ENCODE measurements around the gene ALKBH3. TPM values are rescaled to one million over a fixed set of nuclear protein-coding genes. Genes with fewer than 3 reads are reported as not detected.

The ALKBH3 gene
- total RNA-seq, 1 experiment from 2014 or later: 13.3 TPM

DNA sequence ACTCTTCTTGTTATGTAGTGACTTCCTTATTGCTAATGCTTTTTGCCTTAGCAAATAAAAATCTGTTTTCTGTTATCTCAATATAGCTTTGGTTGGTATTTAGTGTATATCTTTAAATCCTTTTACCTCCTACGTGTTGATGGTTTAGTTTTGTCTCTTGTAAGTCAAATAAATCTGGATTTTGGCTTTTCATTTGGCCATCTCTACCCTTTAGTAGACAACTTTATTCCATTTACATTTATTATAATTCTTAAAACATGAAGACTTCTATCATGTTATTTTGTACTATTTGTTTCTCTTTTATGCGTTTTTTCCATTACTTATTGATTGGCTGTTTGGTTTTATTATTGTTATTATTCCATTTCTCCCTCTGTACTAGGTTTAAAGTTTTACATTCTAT is 19.5 kb upstream of the ALKBH3 start:
- ChIA-PET POLR2A (no interaction called here), CTCF (interaction anchor here (1.0 kb wide), 1 partner anchor 84 kb away, joined by 3 read pairs; no protein-coding TSS in a partner anchor)
- Mint-ChIP-seq H3K27ac (no peak overlapping the region), H3K4me3 (no peak overlapping the region), H3K36me3 (no peaks in the 10 kb centered on the region; the same call in 1 of the 2 replicates), H3K9me3 (peaks cover 9% of the 10 kb centered on the region), H3K4me1 (no peaks in the 10 kb centered on the region), H3K27me3 (ENCODE audit: low read depth) (no peaks in the 10 kb centered on the region; the same call in 1 of the 2 replicates)
- DNase-seq (ENCODE audit: low spot score) (no peak), ATAC-seq (no peak)
- TF ChIP-seq CBFB (CRISPR knock-in tag; IDR thresholded peaks at IDR 0.05; ENCODE audit: low read depth) (no peak), HMGA2 (CRISPR knock-in tag; IDR thresholded peaks at IDR 0.05) (no peak), NR2C2 (CRISPR knock-in tag; IDR thresholded peaks at IDR 0.05) (no peak), NFE2L1 (CRISPR knock-in tag; IDR thresholded peaks at IDR 0.05) (no peak), PRRX2 (CRISPR knock-in tag; IDR thresholded peaks at IDR 0.05) (no peak), GRHL2 (CRISPR knock-in tag; IDR thresholded peaks at IDR 0.05; ENCODE audit: insufficient replicate concordance, severe bottlenecking) (no peak), ZNF219 (CRISPR knock-in tag; IDR thresholded peaks at IDR 0.05; ENCODE audit: borderline replicate concordance) (no peak), SP1 (CRISPR knock-in tag; conservative IDR thresholded peaks at IDR 0.05) (no peak)
- TF ChIP-seq, protein P1, sequence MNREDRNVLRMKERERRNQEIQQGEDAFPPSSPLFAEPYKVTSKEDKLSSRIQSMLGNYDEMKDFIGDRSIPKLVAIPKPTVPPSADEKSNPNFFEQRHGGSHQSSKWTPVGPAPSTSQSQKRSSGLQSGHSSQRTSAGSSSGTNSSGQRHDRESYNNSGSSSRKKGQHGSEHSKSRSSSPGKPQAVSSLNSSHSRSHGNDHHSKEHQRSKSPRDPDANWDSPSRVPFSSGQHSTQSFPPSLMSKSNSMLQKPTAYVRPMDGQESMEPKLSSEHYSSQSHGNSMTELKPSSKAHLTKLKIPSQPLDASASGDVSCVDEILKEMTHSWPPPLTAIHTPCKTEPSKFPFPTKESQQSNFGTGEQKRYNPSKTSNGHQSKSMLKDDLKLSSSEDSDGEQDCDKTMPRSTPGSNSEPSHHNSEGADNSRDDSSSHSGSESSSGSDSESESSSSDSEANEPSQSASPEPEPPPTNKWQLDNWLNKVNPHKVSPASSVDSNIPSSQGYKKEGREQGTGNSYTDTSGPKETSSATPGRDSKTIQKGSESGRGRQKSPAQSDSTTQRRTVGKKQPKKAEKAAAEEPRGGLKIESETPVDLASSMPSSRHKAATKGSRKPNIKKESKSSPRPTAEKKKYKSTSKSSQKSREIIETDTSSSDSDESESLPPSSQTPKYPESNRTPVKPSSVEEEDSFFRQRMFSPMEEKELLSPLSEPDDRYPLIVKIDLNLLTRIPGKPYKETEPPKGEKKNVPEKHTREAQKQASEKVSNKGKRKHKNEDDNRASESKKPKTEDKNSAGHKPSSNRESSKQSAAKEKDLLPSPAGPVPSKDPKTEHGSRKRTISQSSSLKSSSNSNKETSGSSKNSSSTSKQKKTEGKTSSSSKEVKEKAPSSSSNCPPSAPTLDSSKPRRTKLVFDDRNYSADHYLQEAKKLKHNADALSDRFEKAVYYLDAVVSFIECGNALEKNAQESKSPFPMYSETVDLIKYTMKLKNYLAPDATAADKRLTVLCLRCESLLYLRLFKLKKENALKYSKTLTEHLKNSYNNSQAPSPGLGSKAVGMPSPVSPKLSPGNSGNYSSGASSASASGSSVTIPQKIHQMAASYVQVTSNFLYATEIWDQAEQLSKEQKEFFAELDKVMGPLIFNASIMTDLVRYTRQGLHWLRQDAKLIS (CRISPR knock-in tag; IDR thresholded peaks at IDR 0.05; ENCODE audit: borderline replicate concordance): no peak
- TF ChIP-seq, protein P2, sequence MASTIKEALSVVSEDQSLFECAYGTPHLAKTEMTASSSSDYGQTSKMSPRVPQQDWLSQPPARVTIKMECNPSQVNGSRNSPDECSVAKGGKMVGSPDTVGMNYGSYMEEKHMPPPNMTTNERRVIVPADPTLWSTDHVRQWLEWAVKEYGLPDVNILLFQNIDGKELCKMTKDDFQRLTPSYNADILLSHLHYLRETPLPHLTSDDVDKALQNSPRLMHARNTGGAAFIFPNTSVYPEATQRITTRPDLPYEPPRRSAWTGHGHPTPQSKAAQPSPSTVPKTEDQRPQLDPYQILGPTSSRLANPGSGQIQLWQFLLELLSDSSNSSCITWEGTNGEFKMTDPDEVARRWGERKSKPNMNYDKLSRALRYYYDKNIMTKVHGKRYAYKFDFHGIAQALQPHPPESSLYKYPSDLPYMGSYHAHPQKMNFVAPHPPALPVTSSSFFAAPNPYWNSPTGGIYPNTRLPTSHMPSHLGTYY (CRISPR knock-in tag; IDR thresholded peaks at IDR 0.05): no peak
- TF ChIP-seq, protein P3, sequence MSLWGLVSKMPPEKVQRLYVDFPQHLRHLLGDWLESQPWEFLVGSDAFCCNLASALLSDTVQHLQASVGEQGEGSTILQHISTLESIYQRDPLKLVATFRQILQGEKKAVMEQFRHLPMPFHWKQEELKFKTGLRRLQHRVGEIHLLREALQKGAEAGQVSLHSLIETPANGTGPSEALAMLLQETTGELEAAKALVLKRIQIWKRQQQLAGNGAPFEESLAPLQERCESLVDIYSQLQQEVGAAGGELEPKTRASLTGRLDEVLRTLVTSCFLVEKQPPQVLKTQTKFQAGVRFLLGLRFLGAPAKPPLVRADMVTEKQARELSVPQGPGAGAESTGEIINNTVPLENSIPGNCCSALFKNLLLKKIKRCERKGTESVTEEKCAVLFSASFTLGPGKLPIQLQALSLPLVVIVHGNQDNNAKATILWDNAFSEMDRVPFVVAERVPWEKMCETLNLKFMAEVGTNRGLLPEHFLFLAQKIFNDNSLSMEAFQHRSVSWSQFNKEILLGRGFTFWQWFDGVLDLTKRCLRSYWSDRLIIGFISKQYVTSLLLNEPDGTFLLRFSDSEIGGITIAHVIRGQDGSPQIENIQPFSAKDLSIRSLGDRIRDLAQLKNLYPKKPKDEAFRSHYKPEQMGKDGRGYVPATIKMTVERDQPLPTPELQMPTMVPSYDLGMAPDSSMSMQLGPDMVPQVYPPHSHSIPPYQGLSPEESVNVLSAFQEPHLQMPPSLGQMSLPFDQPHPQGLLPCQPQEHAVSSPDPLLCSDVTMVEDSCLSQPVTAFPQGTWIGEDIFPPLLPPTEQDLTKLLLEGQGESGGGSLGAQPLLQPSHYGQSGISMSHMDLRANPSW (CRISPR knock-in tag; conservative IDR thresholded peaks at IDR 0.05; ENCODE audit: low read depth): no peak
- TF ChIP-seq, protein P4, sequence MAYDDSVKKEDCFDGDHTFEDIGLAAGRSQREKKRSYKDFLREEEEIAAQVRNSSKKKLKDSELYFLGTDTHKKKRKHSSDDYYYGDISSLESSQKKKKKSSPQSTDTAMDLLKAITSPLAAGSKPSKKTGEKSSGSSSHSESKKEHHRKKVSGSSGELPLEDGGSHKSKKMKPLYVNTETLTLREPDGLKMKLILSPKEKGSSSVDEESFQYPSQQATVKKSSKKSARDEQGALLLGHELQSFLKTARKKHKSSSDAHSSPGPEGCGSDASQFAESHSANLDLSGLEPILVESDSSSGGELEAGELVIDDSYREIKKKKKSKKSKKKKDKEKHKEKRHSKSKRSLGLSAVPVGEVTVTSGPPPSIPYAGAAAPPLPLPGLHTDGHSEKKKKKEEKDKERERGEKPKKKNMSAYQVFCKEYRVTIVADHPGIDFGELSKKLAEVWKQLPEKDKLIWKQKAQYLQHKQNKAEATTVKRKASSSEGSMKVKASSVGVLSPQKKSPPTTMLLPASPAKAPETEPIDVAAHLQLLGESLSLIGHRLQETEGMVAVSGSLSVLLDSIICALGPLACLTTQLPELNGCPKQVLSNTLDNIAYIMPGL (CRISPR knock-in tag; IDR thresholded peaks at IDR 0.05): no peak
- TF ChIP-seq, protein P5, sequence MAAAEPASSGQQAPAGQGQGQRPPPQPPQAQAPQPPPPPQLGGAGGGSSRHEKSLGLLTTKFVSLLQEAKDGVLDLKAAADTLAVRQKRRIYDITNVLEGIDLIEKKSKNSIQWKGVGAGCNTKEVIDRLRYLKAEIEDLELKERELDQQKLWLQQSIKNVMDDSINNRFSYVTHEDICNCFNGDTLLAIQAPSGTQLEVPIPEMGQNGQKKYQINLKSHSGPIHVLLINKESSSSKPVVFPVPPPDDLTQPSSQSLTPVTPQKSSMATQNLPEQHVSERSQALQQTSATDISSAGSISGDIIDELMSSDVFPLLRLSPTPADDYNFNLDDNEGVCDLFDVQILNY (CRISPR knock-in tag; IDR thresholded peaks at IDR 0.05): no peak
- TF ChIP-seq, protein P6, sequence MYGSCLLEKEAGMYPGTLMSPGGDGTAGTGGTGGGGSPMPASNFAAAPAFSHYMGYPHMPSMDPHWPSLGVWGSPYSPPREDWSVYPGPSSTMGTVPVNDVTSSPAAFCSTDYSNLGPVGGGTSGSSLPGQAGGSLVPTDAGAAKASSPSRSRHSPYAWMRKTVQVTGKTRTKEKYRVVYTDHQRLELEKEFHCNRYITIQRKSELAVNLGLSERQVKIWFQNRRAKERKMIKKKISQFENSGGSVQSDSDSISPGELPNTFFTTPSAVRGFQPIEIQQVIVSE (CRISPR knock-in tag; IDR thresholded peaks at IDR 0.05; ENCODE audit: borderline replicate concordance): no peak

Measured in WTC11 (cell line).